Loucy (cell line): ENCODE results near the gene UNC80.

Source experiments
- H2AFZ ChIP-seq: fragments of 200-600 bp; sonication (generic); 2 replicates; pipeline ENCODE4 v1.6.0; 2016; ENCODE audit warnings: antibody characterized with exemption, mild to moderate bottlenecking, low read length, moderate library complexity
- H3F3A ChIP-seq: fragments of 200-600 bp; 2 replicates; pipeline ENCODE4 v1.6.0; 2016; ENCODE audit warnings: antibody characterized with exemption, low read depth, mild to moderate bottlenecking
- H3K27me3 ChIP-seq: fragments of 200-600 bp; sonication (generic); 2 replicates; pipeline ENCODE4 v1.6.1; 2014; ENCODE audit warnings: low read length, mild to moderate bottlenecking; ENCODE audit not compliant: insufficient read depth, poor library complexity, severe bottlenecking
- H3K36me3 ChIP-seq: fragments of 200-600 bp; sonication (generic); 2 replicates; pipeline ENCODE4 v1.6.1; 2016; ENCODE audit warnings: low read length; ENCODE audit not compliant: insufficient read depth
- H3K4me1 ChIP-seq: fragments of 200-600 bp; sonication (generic); 2 replicates; pipeline ENCODE4 v1.5.1; 2014; ENCODE audit warnings: low read length, mild to moderate bottlenecking; ENCODE audit not compliant: insufficient read depth, poor library complexity, severe bottlenecking
- H3K4me2 ChIP-seq: fragments of 200-600 bp; sonication (generic); 2 replicates; pipeline ENCODE4 v1.6.0; 2014; ENCODE audit warnings: antibody characterized with exemption, low read length, low read depth, mild to moderate bottlenecking; ENCODE audit not compliant: poor library complexity, severe bottlenecking
- H3K4me3 ChIP-seq: fragments of 200-600 bp; sonication (generic); 2 replicates; pipeline ENCODE4 v1.5.1; 2014; ENCODE audit warnings: low read length, mild to moderate bottlenecking, mixed read lengths; ENCODE audit not compliant: poor library complexity, severe bottlenecking
- H3K79me2 ChIP-seq: fragments of 200-600 bp; sonication (generic); 2 replicates; pipeline ENCODE4 v1.6.1; 2014; ENCODE audit warnings: low read length; ENCODE audit not compliant: insufficient read depth
- H3K9ac ChIP-seq: fragments of 200-600 bp; sonication (generic); 2 replicates; pipeline ENCODE4 v1.6.0; 2014; ENCODE audit warnings: mild to moderate bottlenecking, low read depth, low read length, moderate library complexity; ENCODE audit not compliant: poor library complexity, severe bottlenecking
- H3K9me2 ChIP-seq: fragments of 200-600 bp; sonication (generic); replicated peaks from 2 replicates; pipeline ENCODE4 v1.6.1; 2016; ENCODE audit warnings: low read depth, low read length, mixed read lengths
- H3K9me3 ChIP-seq: fragments of 200-600 bp; sonication (generic); 2 replicates; pipeline ENCODE4 v1.6.1; 2014; ENCODE audit warnings: mild to moderate bottlenecking, antibody characterized with exemption, low read length, low read depth; ENCODE audit not compliant: insufficient read depth
- H4K20me1 ChIP-seq: fragments of 200-600 bp; sonication (generic); 2 replicates; pipeline ENCODE4 v1.6.0; 2014; ENCODE audit warnings: antibody characterized with exemption, low read length, mild to moderate bottlenecking; ENCODE audit not compliant: insufficient read depth, poor library complexity, severe bottlenecking
- EZH2phosphoT487 ChIP-seq: fragments of 200-600 bp; IDR thresholded peaks from 2 replicates; pipeline ENCODE4 v1.6.1; 2018; ENCODE audit warnings: antibody characterized with exemption, mild to moderate bottlenecking, moderate library complexity, borderline replicate concordance
- TF ChIP-seq, protein P1 (sequence below): fragments of 200-600 bp; sonication (generic); conservative IDR thresholded peaks from 2 replicates; pipeline ENCODE4 v1.5.1; 2014; ENCODE audit warnings: mild to moderate bottlenecking, antibody characterized with exemption, low read length

UNC80 gene

DNA sequence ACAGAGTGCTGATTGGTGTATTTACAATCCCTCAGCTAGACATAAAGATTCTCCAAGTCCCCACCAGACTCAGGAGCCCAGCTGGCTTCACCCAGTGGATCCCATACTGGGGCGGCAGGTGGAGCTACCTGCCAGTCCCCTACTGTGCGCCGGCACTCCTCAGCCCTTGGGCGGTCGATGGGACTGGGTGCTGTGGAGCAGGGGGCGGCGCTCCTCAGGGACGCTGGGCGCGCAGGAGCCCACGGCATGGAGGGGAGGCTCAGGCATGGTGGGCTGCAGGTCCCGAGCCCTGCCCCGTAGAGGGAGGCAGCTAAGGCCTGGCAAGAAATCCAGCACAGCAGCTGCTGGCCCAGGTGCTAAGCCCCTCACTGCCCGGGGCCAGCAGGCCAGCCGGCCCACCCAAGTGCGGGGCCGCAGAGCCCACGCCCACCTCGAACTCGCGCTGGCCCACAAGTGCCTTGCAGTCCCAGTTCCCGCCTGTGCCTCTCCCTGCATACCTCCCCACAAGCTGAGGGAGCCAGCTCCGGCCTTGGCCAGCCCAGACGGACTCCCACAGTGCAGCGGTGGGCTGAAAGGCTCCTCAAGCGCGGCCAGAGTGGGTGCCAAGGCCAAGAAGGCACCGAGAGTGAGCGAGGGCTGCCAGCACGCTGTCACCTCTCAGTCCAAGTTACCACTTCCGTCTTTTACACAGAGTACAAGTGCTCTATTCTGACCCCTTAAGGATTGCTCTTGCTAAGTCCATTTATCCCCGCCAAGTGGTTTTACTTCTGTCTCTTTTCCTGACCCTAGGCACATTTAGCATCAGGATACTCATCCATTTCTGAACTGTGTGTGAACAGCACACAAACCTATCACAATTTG is 229.1 kb downstream of the UNC80 start:
- H3K4me1 ChIP-seq: peaks cover 25% of the 10 kb centered on the region
- TF ChIP-seq, protein P1, sequence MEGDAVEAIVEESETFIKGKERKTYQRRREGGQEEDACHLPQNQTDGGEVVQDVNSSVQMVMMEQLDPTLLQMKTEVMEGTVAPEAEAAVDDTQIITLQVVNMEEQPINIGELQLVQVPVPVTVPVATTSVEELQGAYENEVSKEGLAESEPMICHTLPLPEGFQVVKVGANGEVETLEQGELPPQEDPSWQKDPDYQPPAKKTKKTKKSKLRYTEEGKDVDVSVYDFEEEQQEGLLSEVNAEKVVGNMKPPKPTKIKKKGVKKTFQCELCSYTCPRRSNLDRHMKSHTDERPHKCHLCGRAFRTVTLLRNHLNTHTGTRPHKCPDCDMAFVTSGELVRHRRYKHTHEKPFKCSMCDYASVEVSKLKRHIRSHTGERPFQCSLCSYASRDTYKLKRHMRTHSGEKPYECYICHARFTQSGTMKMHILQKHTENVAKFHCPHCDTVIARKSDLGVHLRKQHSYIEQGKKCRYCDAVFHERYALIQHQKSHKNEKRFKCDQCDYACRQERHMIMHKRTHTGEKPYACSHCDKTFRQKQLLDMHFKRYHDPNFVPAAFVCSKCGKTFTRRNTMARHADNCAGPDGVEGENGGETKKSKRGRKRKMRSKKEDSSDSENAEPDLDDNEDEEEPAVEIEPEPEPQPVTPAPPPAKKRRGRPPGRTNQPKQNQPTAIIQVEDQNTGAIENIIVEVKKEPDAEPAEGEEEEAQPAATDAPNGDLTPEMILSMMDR: no peak
- no peak for TF ChIP-seq EZH2phosphoT487

DNA sequence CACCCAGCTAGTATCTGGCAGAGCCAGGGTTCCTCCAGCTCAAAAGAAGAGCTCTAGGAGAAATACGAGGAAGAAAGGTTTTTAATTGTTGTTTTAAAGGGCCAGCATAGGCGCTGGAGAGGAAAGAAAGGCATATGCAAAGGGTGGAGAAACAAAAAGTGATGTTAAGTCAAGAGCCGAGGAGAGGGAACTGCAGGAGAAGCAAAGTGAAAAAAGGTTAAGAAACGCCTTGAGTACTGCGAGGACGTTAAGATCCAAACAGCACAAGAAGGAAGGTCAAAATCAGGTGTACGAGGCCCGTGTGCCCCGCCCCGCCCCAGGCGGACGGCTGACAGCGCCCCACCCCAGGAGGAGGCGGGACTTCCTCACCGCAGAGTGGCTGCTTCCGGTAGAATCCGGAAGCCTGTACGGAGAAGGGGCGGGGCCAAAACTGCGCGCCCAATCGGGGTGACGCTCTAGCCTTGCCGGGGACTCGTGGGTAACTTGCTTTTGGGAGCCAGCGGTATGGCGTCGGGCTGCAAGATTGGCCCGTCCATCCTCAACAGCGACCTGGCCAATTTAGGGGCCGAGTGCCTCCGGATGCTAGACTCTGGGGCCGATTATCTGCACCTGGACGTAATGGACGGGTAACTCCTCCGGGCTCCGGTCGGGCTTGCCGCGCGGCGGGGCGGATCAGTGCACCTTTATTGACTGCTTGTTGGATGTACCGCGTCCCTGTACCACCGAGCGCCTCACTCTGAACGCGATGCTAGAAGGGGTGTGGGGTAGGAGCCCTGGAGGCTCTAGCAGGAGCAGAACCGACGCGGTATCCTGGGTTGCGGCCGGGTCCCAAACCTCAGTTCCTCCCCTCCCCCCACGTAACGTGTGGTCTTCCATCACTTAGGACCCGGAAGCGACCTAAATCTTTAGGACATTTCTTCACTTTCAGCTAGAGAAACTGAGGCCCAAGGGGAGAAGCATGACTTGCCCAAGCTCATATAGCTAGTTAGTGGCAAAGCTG is 230.8 kb downstream of the UNC80 start, which contains the start of gene RPE:
RPE (plus strand) TSS at position 481 of the 1,000 bp plus-strand sequence; CDS start at position 505, 24 bp downstream.
- Histone ChIP-seq H2AFZ (peak within 1 kb of the TSS; percentile 95), H3K79me2 (peaks cover 50% of the 10 kb centered on the region), H3K9me2 (no peaks in the 10 kb centered on the region), H3K4me1 (peaks cover 42% of the 10 kb centered on the region), H3K9ac (peak within 1 kb of the TSS; percentile 83), H3F3A (no peaks in the 10 kb centered on the region), H3K36me3 (no peaks in the 10 kb centered on the region), H3K27me3 (no peaks in the 10 kb centered on the region), H3K9me3 (no peaks in the 10 kb centered on the region), H3K4me2 (peak within 1 kb of the TSS; percentile 91), H4K20me1 (peaks cover 47% of the 10 kb centered on the region), H3K4me3 (peak within 1 kb of the TSS; percentile 87)
- TF ChIP-seq, protein P1: no peak
- no peak for TF ChIP-seq EZH2phosphoT487

More for the DNA sequence above, 229.1 kb downstream of the UNC80 start:
- H4K20me1 ChIP-seq: peaks cover 30% of the 10 kb centered on the region
- no peaks in the 10 kb centered on the region for H3K9me3 ChIP-seq
- H3K36me3 ChIP-seq: no peaks in the 10 kb centered on the region
- H3K9me2 ChIP-seq: no peaks in the 10 kb centered on the region
- H3F3A ChIP-seq: no peaks in the 10 kb centered on the region
- no peak overlapping the region for H3K9ac ChIP-seq
- H3K27me3 ChIP-seq: no peaks in the 10 kb centered on the region
- H2AFZ ChIP-seq: no peak overlapping the region
- H3K79me2 ChIP-seq: peaks cover 32% of the 10 kb centered on the region
- no peak overlapping the region for H3K4me3 ChIP-seq
- H3K4me2 ChIP-seq: no peak overlapping the region

DNA sequence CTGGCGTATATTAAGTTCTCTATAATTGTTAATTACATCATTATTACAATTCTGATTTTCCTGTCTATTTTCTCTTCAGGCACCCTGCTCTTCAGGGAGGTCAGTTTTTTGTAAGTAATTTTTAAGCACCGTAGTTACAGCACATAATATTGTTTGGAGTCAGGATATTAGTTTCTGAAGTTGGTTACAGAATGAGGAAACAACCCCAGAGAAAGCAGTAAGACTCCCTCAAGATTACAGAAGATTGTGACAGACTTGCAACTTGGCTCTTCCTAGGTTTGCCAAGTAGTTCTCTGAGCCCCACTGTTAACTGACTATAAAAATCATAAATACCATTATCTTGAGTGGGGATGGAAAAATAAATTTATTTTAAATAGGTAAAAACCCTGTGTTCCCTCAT is 231.7 kb downstream of the UNC80 start:
- Histone ChIP-seq H3F3A (no peaks in the 10 kb centered on the region), H3K36me3 (0 out of 2 replicates have a peak, but pooled peaks cover 4% of the 10 kb centered on the region), H3K79me2 (peaks cover 59% of the 10 kb centered on the region), H3K9me3 (no peaks in the 10 kb centered on the region), H3K4me3 (peak overlapping the region; percentile 87), H3K9ac (peak overlapping the region; percentile 83), H3K4me2 (peak overlapping the region; percentile 82), H3K27me3 (no peaks in the 10 kb centered on the region), H2AFZ (no peak overlapping the region), H3K4me1 (peaks cover 47% of the 10 kb centered on the region), H3K9me2 (no peaks in the 10 kb centered on the region), H4K20me1 (peaks cover 54% of the 10 kb centered on the region)
- TF ChIP-seq EZH2phosphoT487: no peak
- TF ChIP-seq, protein P1: no peak
